Left lung (tissue), 10 donors: ENCODE results near the gene RPTOR. TPM values are rescaled to one million over a fixed set of nuclear protein-coding genes. Genes with fewer than 3 reads are reported as not detected.

Experiments
- ATAC-seq: fragments of 200-7000 bp; cut with Tn5 transposase; one replicate; pipeline ENCODE4 v1.9.1; 2020; ENCODE audit warnings: moderate library complexity
- DNase-seq, 4 donors: peaks; one replicate each; pipeline ENCODE4 v3.0.0-alpha.2; 2013 to 2020
- H3K27ac ChIP-seq, 2 donors: fragments of 200-600 bp; sonication (generic) in 1 of 2; one replicate each; pipeline versions ENCODE4 v1.5.0 to v1.8.0; 2020 to 2021
- H3K27me3 ChIP-seq, 2 donors: fragments of 200-600 bp; sonication (generic) in 1 of 2; one replicate each; pipeline versions ENCODE4 v1.5.0 to v1.8.0; 2020 to 2021
- H3K36me3 ChIP-seq, 2 donors: fragments of 200-600 bp; sonication (generic) in 1 of 2; one replicate each; pipeline versions ENCODE4 v1.5.0 to v1.8.0; 2020 to 2021
- H3K4me1 ChIP-seq, 2 donors: fragments of 200-600 bp; one replicate each; pipeline ENCODE4 v1.8.0; 2021
- H3K4me3 ChIP-seq, 2 donors: fragments of 200-600 bp; sonication (generic) in 1 of 2; one replicate each; pipeline versions ENCODE4 v1.5.0 to v1.8.0; 2020 to 2021; ENCODE audit warnings: mild to moderate bottlenecking in 1 of 2
- H3K9me3 ChIP-seq, 2 donors: fragments of 200-600 bp; sonication (generic) in 1 of 2; one replicate each; pipeline versions ENCODE4 v1.5.0 to v1.8.0; 2020 to 2021
- CTCF ChIP-seq, 2 donors: fragments of 200-600 bp; sonication (generic) in 1 of 2; IDR thresholded peaks; one replicate each; pipeline versions ENCODE4 v1.5.0 to v1.8.0; 2021; ENCODE audit warnings: antibody characterized with exemption in 2 of 2
- intact Hi-C, 2 donors: fragments of 100-400 bp; cut with DNase I; formaldehyde crosslinking; loops; one replicate each; pipeline versions ENCODE4 v1.11.2 to v1.14.2; 2022
- polyA plus RNA-seq, 6 donors: library from polyadenylated mRNA; unstranded; fragments of 120-200 nt; gene quantifications; one replicate each; pipeline ENCODE4 v1.2.1, GENCODE V29; 2013; ENCODE audit not compliant: insufficient read length in 6 of 6
- total RNA-seq, 2 donors: library from RNA; stranded (reverse); fragmentation: NEBNext Ultra II Directional; extraction: Animal tissue kit (Norgen Biotek cat#: 25700); gene quantifications; one replicate each; pipeline ENCODE4 v1.2.1, GENCODE V29; 2021
- donor health status: DM: no; HTN: yes; CAD: no.
- donor health status: DM: no; HTN: no; CAD: no.

The RPTOR gene
- total and polyA plus RNA-seq, 8 donors = 14.2 to 39.2 (median 20.7) TPM

GRCh38 chr17:80855948-80856862 lies 311.6 kb downstream of the RPTOR start:
- intact Hi-C loops = no loop called here
- peaks cover 3 to 36% of the 10 kb centered on the region in 2 donors for H3K4me1 ChIP-seq
- no peak overlapping the region for H3K4me3 ChIP-seq
- peaks cover 0 to 15% of the 10 kb centered on the region in 2 donors for H3K36me3 ChIP-seq
- peak overlapping the region in 1 of 2 donors; percentile 57 for H3K27ac ChIP-seq
- no peak for TF ChIP-seq CTCF (IDR thresholded peaks at IDR 0.05)
- H3K27me3 ChIP-seq = no peaks in the 10 kb centered on the region
- ATAC-seq = peak; percentile 77
- DNase-seq = peak in 2 of 4 donors; percentile 74 to 85
- H3K9me3 ChIP-seq = no peaks in the 10 kb centered on the region

- H3K27me3 ChIP-seq = no peaks in the 10 kb centered on the region
- DNase-seq (peak in 1 of 4 donors; percentile 76), ATAC-seq (no peak)
- peaks cover 0 to 15% of the 10 kb centered on the region in 2 donors for H3K36me3 ChIP-seq
- TF ChIP-seq CTCF (IDR thresholded peaks at IDR 0.05) = no peak
- peaks cover 3 to 45% of the 10 kb centered on the region in 2 donors for H3K4me1 ChIP-seq
- H3K4me3 ChIP-seq = no peak overlapping the region
- peak overlapping the region in 1 of 2 donors; percentile 57 for H3K27ac ChIP-seq
- H3K9me3 ChIP-seq = no peaks in the 10 kb centered on the region
- intact Hi-C loops = no loop called here
Observed at GRCh38 chr17:80856863-80857755, 312.5 kb downstream of the RPTOR start.

GRCh38 chr17:80857756-80858171 lies 313.1 kb downstream of the RPTOR start:
- no peak for ATAC-seq
- Histone ChIP-seq H3K27ac (no peak overlapping the region), H3K4me1 (peaks cover 3 to 45% of the 10 kb centered on the region in 2 donors), H3K36me3 (peaks cover 0 to 15% of the 10 kb centered on the region in 2 donors), H3K27me3 (no peaks in the 10 kb centered on the region), H3K4me3 (no peak overlapping the region), H3K9me3 (no peaks in the 10 kb centered on the region)
- intact Hi-C loops = no loop called here
- TF ChIP-seq CTCF (IDR thresholded peaks at IDR 0.05) = no peak
- peak in 1 of 4 donors; percentile 73 for DNase-seq

GRCh38 chr17:80858301-80859001 lies 313.8 kb downstream of the RPTOR start:
- ATAC-seq (no peak), DNase-seq (peak in 1 of 4 donors; percentile 50)
- H3K27ac ChIP-seq = no peak overlapping the region
- intact Hi-C loops = no loop called here
- H3K27me3 ChIP-seq = no peaks in the 10 kb centered on the region
- peaks cover 0 to 15% of the 10 kb centered on the region in 2 donors for H3K36me3 ChIP-seq
- no peak for TF ChIP-seq CTCF (IDR thresholded peaks at IDR 0.05)
- H3K4me3 ChIP-seq = no peak overlapping the region
- H3K9me3 ChIP-seq = no peaks in the 10 kb centered on the region
- peaks cover 3 to 45% of the 10 kb centered on the region in 2 donors for H3K4me1 ChIP-seq
